22Rv1 (cell line): ENCODE measurements around the gene RNF212B.
"Not testable (repeated sequence)": the region's sequence is repeated elsewhere in the genome, so short reads cannot be mapped to it uniquely, and the experiment has no call there.

ENCODE experiments used
- H3K27ac ChIP-seq: fragments of 450-650 bp; 2 replicates; pipeline ENCODE4 v1.5.1; 2017
- ZFX ChIP-seq: fragments of 450-650 bp; IDR thresholded peaks from 2 replicates; pipeline ENCODE4 v1.6.1; 2017; ENCODE audit warnings: antibody characterized with exemption, borderline replicate concordance
- TF ChIP-seq, protein P1 (sequence below): fragments of 450-650 bp; IDR thresholded peaks from 2 replicates; pipeline ENCODE4 v1.5.1; 2017; ENCODE audit warnings: mild to moderate bottlenecking

The RNF212B gene

DNA sequence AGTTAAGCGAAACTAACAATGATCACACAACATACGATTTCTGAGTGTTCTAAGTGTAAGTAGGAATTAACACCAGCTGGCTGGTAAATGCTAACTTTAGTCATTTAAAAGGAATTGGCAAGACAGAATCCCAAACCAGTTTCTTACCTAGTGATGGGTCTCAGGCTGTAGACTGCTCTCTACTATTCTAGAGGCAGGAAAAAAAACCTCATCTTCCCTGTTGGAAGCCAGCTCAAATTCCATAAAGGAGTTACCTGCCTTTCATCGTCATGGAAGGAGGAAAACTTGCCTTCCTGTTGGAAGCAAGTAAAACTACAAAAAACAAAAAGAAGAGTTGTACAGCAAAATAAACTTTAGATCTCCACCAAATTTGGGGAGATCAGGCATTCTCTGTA lies 30.6 kb upstream of the RNF212B start:
- H3K27ac ChIP-seq: no peak overlapping the region
- no peak for TF ChIP-seq ZFX
- TF ChIP-seq, protein P1, sequence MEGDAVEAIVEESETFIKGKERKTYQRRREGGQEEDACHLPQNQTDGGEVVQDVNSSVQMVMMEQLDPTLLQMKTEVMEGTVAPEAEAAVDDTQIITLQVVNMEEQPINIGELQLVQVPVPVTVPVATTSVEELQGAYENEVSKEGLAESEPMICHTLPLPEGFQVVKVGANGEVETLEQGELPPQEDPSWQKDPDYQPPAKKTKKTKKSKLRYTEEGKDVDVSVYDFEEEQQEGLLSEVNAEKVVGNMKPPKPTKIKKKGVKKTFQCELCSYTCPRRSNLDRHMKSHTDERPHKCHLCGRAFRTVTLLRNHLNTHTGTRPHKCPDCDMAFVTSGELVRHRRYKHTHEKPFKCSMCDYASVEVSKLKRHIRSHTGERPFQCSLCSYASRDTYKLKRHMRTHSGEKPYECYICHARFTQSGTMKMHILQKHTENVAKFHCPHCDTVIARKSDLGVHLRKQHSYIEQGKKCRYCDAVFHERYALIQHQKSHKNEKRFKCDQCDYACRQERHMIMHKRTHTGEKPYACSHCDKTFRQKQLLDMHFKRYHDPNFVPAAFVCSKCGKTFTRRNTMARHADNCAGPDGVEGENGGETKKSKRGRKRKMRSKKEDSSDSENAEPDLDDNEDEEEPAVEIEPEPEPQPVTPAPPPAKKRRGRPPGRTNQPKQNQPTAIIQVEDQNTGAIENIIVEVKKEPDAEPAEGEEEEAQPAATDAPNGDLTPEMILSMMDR: no peak

DNA sequence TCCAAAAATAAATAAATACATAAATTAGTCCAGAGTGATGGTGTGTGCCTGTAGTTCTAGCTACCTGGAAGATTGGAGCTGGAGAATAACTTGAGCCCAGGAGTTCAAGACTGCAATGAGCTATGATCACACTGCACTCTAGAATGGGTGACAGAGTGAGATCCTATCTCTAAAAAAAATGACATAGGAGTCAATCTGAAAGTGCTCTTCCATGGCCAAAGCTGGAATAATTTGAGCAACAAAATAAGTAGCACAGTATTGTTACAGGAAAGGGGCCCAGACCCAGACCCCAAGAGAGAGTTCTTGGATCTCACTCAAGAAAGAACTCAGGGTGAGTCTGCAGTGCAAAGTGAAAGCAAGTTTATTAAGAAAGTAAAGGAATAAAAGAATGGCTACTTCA lies 29.4 kb upstream of the RNF212B start:
- H3K27ac ChIP-seq: no peak overlapping the region
- TF ChIP-seq, protein P1: no peak
- no peak for TF ChIP-seq ZFX

DNA sequence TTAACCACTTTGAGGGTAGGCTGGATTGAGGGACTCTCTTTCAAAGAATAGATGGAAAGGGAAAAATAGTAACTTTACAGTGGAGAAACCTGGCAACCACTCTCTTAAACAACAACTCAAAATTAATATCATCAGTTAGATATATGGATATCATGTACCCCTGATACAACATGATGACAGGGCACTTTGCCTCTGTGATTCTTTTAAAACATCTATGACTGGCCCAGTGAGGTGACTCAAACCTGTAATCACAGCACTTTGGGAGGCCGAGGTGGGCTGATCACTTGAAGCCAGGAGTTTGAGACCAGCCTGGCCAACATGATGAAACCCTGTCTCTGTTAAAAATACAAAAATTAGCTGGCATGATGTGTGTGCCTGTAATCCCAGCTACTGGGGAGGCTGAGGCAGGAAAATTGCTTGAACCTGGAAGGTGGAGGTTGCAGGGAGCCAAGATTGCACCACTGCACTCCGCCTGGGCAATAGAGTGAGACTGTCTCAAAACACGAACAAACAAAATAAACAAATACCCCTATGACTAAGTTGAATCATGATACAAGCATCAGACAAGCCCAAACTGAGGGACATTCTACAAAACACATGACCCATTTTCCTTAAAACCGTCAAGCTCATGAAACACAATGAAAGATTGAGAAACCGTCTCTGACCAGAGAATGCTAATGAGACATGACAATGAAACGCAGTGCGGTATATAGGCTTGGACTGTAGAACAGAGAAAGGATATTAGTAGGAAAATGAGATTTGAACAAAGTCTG lies 27.9 kb upstream of the RNF212B start:
- no peak overlapping the region for H3K27ac ChIP-seq
- TF ChIP-seq, protein P1: no peak
- no peak for TF ChIP-seq ZFX

DNA sequence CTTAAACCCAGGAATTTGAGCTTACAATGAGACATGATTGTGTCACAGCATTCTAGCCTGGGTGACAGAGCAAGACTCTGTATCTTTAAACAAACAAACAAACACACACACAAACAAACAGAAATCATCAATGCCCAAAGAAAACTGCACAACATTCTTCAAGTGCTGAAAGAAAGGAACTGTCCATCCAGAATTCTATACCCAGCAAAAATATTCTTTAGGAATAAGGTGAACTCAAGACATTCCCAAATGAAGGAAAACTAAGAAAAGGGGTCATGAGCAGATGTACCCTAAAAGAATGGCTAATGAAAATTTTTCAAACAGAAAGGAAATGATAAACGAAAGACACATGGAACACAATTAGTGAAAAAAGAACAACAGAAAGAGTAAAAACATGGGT lies 22.3 kb upstream of the RNF212B start:
- no peak overlapping the region for H3K27ac ChIP-seq
- TF ChIP-seq ZFX: no peak
- TF ChIP-seq, protein P1: no peak

DNA sequence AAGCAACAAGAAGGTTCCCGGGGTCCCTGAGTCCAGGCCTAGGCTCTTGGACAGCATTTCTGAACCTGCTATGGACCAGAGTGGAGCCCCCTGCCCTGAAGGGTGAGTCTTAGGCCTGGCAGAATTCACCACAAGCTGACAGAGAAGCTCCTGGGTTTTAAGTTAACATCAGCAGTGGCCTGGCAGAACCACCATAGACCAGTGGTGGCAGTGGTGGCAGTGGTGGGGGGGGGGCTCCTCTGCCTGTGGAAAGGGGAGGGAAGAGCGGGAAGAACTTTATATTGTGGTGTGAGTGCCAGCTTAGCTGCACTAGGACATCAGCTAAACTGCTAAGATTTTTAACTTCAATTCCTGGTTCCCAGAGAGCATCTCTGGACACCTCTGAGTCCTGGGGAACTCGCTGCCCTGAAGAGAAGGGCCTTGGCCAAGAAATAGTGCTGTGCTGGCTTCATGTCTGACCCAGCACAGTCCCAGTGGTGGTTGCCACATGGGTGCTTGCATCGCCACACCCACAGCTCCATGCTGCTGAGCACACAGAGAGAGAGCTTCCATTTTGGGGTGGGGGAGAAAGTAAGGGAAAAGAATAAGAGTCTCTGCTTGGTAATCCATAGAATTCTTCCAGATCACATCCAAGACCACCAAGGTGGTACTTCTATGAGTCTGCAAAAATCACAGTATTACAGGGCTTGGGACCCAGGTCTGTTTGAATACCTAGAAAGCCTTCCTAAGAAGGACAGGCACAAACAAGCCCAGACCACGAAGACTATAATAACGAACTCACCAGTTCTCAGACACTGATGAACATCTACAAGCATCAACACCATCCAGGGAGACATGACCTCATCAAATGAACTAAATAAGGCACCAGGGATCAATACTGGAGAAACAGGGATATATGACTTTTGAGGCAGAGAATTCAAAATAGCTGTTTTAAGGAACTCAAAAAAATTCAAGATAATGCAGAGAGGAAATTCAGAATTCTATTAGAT lies 20.4 kb upstream of the RNF212B start:
- no peak overlapping the region for H3K27ac ChIP-seq
- TF ChIP-seq, protein P1: no peak
- TF ChIP-seq ZFX: no peak

DNA sequence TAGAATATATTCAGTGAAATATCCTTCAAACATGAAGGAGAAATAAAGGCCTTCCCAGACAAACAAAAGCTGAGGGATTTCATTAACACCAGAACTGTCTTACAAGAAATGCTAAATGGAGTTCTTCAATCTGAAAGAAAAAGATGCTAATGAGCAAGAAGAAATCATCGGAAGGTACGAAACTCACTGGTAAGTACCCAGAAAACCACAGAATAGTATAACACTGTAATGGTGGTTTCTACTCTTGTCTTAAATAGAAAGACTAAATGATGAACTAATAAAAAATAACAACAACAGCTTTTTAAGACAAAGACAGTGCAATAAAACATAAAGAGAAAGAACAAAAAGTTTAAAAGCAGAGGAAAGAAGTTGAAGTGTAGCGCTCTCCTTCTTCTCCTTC lies 18.7 kb upstream of the RNF212B start:
- no peak overlapping the region for H3K27ac ChIP-seq
- TF ChIP-seq, protein P1: no peak
- TF ChIP-seq ZFX: no peak

DNA sequence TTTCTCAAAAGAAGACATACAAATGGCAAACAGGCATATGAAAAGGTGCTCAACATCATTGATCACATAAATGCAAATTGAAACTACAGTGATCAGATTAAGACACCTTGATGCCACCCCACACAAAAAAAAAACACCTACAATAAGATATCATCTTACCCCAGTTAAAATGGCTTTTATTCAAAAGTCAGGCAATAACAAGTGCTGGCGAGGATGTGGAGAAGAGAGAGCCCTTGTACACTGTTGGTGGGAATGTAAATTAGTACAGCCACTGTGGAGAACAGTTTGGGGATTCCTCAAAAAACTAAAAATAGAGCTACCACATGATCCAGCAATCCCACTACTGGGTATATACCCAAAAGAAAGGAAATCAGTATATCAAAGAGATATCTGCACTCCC lies 12.8 kb upstream of the RNF212B start:
- not testable (repeated sequence) for H3K27ac ChIP-seq
